NCI-H2171 treated with DMSO at 0.1 percent for 48 hours (cell line): ENCODE data around the gene DDX47.
A peak's percentile ranks its signal among the peaks of the same experiment; 100 is the strongest.

Experiments
- DNase-seq: peaks from one replicate; lab custom pipeline; 2025; lab: John Stamatoyannopoulos, UW

DDX47 gene

GRCh38 chr12:12813120-12814101, at the start of gene DDX47:
Gene DDX47 (plus strand): TSS chr12:12813346. CDS start chr12:12813368, 22 bp downstream.
- DNase-seq, result peak; percentile 82

- DNase-seq, result no peak
Observed at GRCh38 chr12:12764824-12765223, 48.3 kb upstream of the DDX47 start.

- DNase-seq, result no peak
Observed at GRCh38 chr12:12770262-12770661, 42.9 kb upstream of the DDX47 start.

DNA sequence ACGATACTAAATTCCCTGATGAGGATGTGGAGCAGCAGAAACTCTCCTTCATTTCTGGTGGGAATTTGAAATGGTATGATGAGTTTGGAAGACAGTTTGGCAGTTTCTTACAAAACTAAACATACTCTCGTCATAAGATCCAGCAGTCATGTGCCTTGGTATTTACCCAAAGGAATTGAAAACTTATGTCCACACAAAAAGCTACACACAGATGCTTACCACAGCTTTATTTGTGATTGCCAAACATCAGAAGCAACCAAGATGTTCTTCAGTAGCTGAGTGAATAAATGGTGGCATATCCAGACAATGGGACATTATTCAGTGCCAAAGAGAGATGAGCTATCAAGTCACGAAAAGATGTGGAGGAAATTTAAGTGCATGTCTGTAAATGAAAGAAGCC, 38.4 kb upstream of the DDX47 start:
- DNase-seq, result no peak

- peak; percentile 29 for DNase-seq
Observed at GRCh38 chr12:12776261-12776660, 36.9 kb upstream of the DDX47 start.

- no peak for DNase-seq
Observed at GRCh38 chr12:12777092-12777491, 36.1 kb upstream of the DDX47 start.

DNA sequence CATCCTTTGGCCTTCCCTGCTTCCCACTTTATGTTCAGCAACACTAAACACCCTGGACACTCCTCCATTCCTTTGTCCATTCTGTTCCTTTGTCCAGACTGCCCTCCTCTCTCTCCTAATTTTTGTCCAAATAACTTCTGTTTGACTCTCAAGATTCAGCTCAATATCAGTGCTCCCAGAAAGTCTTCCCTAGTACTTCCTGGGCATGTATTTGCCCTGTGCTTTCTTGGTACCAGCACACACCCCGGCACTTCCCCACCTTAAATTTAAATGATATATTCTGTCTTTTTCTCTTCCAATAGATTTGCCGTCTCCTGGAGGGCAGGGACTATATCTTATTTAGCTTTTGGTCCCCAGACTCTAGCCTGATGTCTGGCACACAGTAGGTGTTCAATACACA, 34.1 kb upstream of the DDX47 start:
- DNase-seq, result no peak

DNA sequence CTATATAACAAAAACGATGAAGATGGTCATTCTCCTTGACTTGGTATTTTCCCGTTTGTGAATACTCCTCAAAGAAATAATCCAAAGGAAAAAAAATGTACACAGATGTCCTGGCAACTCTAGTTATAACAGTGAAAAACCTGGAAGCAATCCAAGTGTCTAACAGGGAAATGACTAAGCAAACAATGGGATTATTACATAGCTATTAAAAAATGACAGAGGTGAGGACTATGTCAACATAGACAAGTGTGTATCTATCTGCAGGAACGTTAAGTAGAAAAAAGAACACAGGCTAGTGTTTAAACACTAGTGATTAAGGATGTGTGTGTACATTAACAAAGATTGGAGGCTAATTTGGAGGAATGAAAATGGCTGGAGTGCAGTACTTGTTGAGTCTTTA, 33.6 kb upstream of the DDX47 start:
- DNase-seq, result peak; percentile 65

DNA sequence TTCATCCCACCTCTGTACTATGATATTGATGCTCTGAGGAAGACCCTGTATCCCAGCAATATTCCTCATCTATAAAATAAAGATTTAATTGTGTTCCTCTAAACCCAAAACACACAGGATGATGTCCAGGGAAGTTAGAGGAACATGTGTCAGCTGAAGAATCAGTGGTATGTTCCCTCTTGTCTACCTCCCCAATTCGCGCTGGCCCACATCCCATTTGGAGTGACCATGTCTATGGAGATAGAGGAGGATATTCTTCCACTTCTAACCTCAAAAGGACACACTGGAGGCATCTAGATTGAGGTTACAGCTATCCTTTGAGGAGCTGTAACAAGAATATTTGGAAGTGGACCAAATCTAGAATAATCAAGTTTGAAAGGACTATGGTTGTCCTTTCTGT, 29.0 kb upstream of the DDX47 start:
- no peak for DNase-seq

GRCh38 chr12:12784911-12785814, 28.0 kb upstream of the DDX47 start, which contains the start of gene APOLD1:
Gene APOLD1 (plus strand): TSS chr12:12785659. CDS start chr12:12785692, 33 bp downstream.
- no peak for DNase-seq

DNA sequence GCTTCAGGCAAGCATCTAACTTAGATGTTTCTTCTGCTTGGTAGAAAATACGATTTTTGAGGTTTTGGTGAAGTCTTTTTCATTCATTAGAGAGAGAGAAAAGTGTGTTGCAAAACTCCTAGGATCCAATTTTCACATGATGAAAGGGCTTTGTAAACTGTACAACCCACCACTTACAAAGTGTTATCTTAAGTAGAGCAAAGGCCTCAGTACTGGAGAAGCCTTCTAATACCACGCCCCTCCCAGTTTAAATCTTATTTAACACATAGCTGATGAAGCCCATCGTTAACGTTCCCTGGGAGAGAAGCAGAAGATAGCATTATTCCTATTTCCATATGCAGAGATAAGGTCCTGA, 26.8 kb upstream of the DDX47 start:
- DNase-seq, result no peak

DNA sequence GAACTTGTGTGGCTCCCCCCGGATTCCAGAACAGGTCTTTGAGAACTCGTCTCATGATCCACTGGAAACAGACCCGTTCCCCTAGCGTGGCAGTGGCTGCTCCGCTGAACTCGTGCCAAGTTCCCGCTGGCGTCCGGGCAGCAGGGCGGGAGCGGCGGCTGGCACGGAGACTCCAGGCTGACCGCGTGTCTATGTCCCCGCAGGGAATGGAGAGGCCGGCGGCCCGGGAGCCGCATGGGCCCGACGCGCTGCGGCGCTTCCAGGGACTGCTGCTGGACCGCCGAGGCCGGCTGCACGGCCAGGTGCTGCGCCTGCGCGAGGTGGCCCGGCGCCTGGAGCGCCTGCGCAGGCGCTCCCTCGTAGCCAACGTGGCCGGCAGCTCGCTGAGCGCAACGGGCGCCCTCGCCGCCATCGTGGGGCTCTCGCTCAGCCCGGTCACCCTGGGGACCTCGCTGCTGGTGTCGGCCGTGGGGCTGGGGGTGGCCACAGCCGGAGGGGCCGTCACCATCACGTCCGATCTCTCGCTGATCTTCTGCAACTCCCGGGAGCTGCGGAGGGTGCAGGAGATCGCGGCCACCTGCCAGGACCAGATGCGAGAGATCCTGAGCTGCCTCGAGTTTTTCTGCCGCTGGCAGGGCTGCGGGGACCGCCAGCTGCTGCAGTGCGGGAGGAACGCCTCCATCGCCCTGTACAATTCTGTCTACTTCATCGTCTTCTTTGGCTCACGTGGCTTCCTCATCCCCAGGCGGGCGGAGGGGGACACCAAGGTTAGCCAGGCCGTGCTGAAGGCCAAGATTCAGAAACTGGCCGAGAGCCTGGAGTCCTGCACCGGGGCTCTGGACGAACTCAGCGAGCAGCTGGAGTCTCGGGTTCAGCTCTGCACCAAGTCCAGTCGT, 26.2 kb upstream of the DDX47 start:
- peak; percentile 65 for DNase-seq

GRCh38 chr12:12788131-12788530, 25.0 kb upstream of the DDX47 start:
- no peak for DNase-seq

- peak; percentile 38 for DNase-seq
Observed at GRCh38 chr12:12788675-12789368, 24.3 kb upstream of the DDX47 start.

DNA sequence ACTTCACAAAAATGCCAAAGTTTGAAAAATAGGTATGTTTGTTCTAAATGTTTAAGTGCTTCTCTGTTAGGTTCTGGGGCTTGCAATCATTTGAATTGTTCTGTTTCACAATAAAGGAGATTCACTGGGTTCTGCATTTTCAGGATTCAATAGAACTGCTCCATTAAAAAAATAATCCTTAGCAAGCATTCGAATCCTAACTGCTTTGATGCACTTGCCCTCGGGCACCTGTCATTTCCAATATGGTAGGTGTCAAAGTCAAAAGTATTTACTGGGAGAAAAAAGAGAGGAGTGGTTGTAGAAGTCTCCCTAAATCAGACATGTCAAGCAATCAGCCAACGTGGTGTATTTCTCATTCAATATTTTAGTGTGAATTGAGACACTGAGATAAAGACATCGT, 22.2 kb upstream of the DDX47 start:
- DNase-seq, result no peak

DNA sequence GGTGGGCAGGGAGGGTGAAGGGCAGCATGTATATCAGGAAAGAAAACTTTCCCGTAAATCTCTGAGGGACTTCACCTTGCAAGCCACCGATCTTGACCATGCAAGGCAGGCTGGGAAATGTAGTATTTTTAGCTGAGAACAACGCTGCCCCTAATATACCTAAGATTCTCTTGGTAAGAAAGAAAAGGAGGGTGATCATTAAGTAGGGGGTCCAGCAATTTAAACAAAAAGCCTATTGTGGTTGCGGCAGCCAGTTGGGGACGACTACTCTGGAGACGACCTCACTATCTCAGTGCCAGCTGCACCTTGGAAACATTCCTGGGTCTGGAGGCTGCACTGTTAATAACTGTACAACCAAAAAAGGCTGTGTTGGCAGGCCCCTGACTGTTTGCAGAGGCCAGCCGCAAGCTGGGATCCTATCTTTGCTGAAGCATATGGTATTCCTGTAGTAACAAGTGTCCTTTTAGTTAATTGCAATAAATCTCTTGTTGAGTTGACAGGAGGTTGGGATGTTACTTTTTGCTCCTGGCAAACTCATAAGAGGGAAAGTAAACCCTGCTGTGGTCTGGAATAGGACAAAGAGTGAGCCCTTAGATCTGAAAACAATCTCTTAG, 21.3 kb upstream of the DDX47 start:
- peak; percentile 53 for DNase-seq

- no peak for DNase-seq
Observed at GRCh38 chr12:12792421-12792820, 20.7 kb upstream of the DDX47 start.

- no peak for DNase-seq
Observed at GRCh38 chr12:12794686-12795085, 18.5 kb upstream of the DDX47 start.

GRCh38 chr12:12796171-12796570, 17.0 kb upstream of the DDX47 start:
- no peak for DNase-seq

DNA sequence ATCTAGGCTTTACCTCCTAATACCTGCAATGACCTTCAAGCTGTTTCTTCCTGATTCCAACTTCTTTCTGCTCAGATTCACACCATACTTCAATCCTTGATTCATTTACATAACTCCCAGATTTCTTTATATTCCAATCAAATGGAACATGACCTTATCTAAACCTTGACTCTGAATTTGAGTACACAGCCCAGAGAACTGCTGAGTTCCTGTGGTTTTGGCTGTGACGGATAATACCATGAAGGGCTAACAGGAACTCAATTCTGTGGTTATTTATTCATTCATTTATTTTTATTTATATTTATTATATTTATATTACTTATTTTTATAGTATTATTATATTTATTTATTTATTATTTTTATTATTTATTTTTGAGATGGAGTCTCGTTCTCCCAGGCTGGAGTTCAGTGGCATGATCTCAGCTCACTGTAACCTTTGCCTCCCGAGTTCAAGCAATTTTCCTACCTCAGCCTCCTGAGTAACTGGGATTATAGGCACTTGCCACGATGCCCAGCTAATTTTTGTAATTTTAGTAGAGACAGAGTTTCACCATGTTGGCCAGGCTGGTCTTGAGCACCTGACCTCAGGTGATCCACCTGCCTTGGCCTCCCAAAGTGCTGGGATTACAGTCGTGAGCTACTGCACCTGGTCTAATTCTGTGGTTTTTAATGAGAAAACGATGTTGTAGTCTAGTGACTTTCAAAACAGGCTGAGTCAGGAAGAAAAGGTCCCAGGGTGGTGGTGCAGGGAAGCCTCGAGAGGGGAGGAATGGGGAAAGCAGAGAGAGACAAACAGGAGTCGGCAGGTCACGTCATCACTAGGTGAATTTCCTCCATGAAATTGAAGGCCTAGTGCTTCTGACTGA, 16.0 kb upstream of the DDX47 start:
- no peak for DNase-seq
